Activated CD8-positive, alpha-beta memory T cell treated with anti-CD3 and anti-CD28 coated beads for 36 hours (primary cell): ENCODE measurements around the gene LARP4. TPM values are rescaled to one million over a fixed set of nuclear protein-coding genes. Genes with fewer than 3 reads are reported as not detected.
"Not testable (repeated sequence)": the region's sequence is repeated elsewhere in the genome, so short reads cannot be mapped to it uniquely, and the experiment has no call there.

Experiments
- CTCF ChIA-PET: fragments of 350-600 bp; sonication (Branson Sonifier 250); formaldehyde crosslinking; loops from one replicate; lab custom pipeline; 2021; ENCODE audit warnings: antibody characterized with exemption; lab: Charles Lee
- POLR2A ChIA-PET: fragments of 350-600 bp; sonication (Branson Sonifier 250); formaldehyde crosslinking; loops from one replicate; lab custom pipeline; 2021; ENCODE audit warnings: antibody characterized with exemption; lab: Charles Lee
- total RNA-seq, 2 experiments: library from RNA; stranded (reverse); gene quantifications; one replicate each; pipeline ENCODE4 v1.2.3, GENCODE V29; 2021

LARP4 gene
- total RNA-seq, 2 experiments from 2014 or later: 107 to 114 TPM

DNA sequence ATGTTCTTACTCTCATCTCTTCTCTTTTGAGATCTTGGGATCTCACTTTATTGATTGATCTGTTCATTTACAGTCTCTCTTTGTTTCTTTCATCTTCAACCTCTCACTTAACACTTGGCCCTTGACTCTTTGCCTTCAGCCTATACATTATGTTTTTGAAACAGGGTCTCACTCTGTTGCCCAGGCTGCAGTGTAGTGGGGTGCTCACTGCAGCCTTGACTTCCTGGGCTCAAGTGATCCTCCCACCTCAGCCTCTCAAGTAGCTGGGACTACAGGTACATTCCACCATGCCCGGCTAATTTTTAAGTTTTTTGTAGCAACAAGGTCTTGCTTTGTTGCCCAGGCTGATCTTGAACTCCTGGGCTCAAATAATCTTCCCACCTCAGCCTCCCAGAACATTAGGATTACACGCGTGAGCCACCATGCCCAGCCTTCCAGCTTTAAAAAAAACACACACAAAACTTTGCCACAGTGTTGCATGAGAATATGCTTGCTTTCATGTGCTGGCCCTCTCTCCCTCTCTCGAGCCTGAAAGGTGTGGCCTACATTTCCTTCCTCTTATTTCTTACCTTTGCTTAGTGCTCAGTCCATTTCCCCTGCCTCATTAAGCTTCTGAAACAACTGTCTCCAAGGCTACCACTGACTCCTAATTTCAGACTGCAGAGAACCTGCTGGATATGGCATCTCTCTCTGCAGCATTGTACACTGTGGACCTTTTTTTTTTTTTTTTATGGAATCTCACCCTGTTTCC is 114.0 kb downstream of the LARP4 start:
- CTCF ChIA-PET: interaction anchor here (0.7 to 1.2 kb wide), 2 partner anchors 10 to 37 kb away, joined by 3 to 4 read pairs; partner anchors contain the start of gene DIP2B
- POLR2A ChIA-PET: no interaction called here

DNA sequence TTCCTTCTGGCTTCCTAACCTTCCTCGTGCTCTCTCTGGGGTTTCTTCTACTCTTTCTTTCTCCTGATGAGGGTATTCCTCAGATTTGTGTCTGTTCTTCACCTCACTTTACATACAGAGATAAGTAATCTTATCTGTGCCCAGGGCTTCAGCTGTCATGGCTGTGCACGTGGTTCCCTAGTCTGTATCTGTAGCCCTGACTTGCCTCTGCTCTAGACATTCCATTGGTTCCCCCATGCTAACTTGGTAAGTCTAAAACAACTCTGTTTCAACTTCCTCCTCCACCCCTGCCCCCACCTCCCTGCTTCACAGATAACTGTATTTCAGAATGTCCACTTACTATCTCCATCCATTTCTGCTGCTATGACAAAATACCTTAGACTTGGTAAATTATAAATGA is 114.9 kb downstream of the LARP4 start:
- CTCF ChIA-PET: interaction anchor here (0.7 kb wide), 1 partner anchor 36 kb away, joined by 3 read pairs; no protein-coding TSS in a partner anchor
- POLR2A ChIA-PET: interaction anchor here (0.6 kb wide), 1 partner anchor 69 kb away, joined by 3 read pairs; no protein-coding TSS in a partner anchor

DNA sequence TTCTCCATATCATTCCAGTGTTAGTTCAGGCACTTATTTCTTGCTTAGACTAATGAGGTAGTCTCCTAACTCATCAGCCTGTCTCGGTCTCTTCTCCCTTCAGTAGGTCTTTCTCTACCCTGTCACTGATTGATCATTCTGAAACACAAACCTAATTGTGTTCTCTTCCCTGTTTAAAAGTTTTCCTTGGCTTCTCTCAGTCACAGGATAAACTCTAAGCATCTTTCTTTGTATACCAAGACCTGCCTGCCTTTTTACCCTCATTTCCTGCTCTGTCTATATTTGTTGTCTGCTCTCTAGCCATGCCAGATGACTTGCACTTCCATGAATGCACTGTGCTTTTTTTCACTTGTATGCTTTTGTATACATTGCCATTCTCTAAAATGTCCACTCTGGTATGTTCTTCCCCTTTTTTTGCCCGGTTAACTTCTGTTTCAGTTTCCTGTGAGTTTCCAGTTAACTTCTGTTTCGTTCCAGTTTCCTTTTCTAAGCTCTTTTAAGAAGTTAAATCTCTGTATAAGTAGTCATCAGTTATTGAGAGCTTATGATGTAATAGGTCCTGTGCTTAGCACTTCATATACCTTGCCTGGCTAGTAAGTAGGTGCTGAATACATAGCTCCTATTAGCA is 116.8 kb downstream of the LARP4 start:
- ChIA-PET CTCF (no interaction called here), POLR2A (interaction anchor here (1.5 kb wide), 1 partner anchor 14 kb away, joined by 5 read pairs; no protein-coding TSS in a partner anchor)

DNA sequence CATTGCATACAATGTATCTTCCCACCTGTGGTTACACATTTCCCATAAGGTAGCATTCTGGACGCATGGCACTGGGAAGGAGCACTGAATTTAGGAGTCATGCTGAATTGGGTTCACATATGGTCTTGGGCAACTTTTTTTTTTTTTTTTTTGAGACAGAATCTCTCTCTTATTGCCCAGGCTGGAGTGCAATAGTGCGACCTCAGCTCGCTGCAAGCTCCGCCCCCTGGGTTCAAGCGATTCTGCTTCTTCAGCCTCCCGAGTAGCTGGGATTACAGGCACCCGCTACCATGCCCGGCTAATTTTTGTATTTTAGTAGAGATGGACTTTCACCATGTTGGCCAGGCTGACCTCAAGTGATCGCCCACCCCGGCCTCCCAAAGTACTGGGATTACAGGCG is 117.4 kb downstream of the LARP4 start:
- ChIA-PET POLR2A (interaction anchor here (0.6 to 1.5 kb wide), 2 partner anchors 14 to 728 kb away, joined by 4 to 5 read pairs; no protein-coding TSS in a partner anchor), CTCF (interaction anchor here (0.7 kb wide), 1 partner anchor 21 kb away, joined by 3 read pairs; no protein-coding TSS in a partner anchor)

DNA sequence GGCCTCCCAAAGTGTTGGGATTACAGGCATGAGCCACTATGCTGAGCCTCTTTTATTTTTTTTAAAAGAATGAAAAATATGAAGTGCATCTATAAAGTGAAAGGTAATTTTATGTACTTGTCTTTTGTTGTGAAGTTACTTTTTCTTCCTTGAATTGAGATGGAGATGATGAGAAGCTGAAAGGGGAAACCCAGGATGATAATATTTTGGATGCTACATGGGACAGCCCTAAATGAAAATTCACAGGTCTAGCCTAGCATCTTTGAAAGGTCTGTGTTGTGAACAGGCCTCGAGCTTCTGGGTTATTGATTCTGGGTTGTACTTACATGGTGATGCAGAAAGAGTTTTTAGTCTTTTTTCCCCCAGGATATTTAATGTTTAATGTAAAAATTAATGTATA is 118.7 kb downstream of the LARP4 start:
- ChIA-PET POLR2A (no interaction called here), CTCF (interaction anchor here (0.6 to 1.1 kb wide), 2 partner anchors 14 to 633 kb away, joined by 3 read pairs; partner anchors contain the start of gene DIP2B)

DNA sequence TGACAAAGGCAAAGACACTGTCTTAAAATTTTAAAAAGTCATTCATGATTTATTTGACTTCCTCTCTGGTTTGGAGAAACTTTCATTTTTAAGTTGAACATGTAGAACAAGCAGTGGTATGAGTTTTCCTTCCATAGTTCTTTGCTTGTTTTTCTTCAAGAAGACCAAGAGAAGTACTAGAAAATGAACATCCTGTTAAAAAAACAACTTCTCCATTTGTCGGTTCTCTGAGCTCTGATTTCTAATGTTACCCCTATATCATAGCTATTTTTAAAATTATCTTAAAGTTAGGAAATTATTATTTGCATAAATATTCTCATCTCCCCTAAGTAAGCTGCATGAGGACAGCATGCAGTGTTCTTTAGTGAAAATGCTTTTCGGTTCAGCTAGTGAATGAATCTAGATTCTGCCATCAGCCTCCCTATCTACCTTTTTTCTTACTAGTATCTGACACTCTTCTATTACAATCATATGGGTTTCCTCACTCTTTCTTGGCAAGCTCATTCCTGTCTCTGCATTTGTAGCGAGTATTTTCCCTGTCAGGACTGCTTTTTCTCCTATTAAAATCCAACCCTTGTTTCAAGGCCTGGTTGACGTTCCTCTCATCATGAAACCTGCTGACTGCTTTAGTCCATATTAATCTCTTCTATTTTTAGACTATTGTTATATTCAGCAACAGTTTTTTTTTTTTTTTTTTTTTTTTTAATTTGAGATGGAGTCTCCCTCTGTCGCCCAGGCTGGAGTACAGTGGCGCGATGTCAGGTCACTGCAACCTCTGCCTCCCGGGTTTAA is 119.9 kb downstream of the LARP4 start:
- POLR2A ChIA-PET: interaction anchor here (0.6 to 0.7 kb wide), 2 partner anchors 24 to 46 kb away, joined by 3 to 5 read pairs; no protein-coding TSS in a partner anchor

DNA sequence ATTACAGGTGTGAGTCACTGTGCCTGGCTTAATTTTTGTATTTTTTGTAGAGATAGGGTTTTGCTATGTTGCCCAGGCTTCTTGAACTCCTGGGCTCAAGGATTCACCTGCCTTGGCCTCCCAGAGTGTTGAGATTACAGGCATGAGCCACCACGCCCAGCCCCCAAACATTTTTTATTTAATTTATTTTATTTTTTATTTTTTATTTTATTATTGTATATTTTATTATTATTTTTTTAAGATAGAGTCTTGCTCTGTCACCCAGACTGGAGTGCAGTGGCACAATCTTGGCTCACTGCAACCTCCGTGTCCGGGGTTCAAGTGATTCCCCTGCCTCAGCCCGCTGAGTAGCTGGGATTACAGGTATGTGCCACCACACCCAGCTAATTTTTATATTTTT is 121.1 kb downstream of the LARP4 start:
- POLR2A ChIA-PET: not testable (repeated sequence)
- CTCF ChIA-PET: interaction anchor here (0.9 kb wide), 1 partner anchor 17 kb away, joined by 3 read pairs; the partner anchor contains the start of gene DIP2B

More for the DNA sequence above, 119.9 kb downstream of the LARP4 start:
- CTCF ChIA-PET: interaction anchor here (0.7 kb wide), 2 partner anchors 56 to 407 kb away, joined by 3 to 4 read pairs; no protein-coding TSS in a partner anchor

DNA sequence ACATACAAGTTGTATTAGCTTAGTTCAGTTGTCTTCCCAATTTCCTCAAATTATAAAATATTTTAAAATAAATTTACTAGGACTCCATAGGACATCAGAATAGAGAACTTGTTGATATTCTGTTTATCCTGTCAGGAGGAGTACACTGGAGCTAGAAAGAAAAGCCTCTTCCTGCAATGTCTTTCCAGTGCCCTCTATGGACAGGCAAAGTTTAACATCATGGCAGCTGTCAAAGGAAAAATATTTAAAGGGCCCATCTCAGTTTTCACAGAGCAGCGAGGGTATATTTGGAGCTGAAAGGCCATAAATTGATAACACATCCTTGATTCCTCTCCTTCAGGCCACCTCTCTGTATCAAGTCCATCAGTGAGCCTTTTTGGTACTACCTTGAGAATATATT is 123.1 kb downstream of the LARP4 start:
- POLR2A ChIA-PET: no interaction called here
- CTCF ChIA-PET: interaction anchor here (0.6 to 1.2 kb wide), 2 partner anchors 115 to 553 kb away, joined by 3 to 5 read pairs; no protein-coding TSS in a partner anchor

DNA sequence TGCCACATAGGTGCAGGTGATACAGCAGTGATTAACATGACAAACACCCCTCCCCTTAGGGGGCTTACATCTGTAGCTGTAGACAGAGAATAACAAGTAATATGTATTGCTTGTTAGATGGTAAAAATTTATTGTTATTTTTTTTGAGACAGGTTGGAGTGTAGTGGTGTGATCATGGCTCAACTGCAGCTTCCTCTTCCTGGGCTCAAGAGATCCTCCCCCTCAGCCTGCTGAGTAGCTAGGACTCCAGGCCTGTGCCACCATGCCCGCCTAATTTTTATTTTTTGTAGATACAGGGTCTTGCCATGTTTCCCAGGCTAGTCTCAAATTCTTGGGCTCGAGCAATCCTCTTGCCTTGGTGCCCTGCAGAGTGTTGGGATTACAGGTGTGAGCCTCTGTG is 123.9 kb downstream of the LARP4 start:
- CTCF ChIA-PET: interaction anchor here (0.7 to 1.2 kb wide), 2 partner anchors 31 to 114 kb away, joined by 3 to 4 read pairs; no protein-coding TSS in a partner anchor
- POLR2A ChIA-PET: interaction anchor here (0.7 kb wide), 1 partner anchor 659 kb away, joined by 5 read pairs; no protein-coding TSS in a partner anchor

DNA sequence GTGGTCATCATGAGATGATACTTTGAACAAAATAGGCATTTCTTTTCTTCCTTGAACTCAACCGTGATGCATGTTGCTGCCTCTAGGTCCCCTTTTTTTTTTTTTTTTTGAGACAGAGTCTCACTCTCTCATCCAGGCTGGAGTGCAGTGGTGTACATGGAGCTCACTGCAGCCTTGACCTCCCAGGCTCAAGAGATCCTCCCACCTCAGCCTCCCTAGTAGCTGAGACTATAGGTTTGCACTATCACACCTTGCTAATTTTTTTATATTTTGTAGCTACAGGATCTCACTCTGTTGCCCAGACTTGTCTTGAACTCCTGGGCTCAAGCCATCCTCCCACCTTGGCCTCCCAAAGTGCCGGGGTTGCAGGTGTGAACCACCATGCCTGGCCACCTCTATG is 124.7 kb downstream of the LARP4 start:
- POLR2A ChIA-PET: interaction anchor here (0.6 kb wide), 1 partner anchor 39 kb away, joined by 3 read pairs; no protein-coding TSS in a partner anchor
- CTCF ChIA-PET: interaction anchor here (0.7 kb wide), 2 partner anchors 20 to 31 kb away, joined by 3 to 4 read pairs; no protein-coding TSS in a partner anchor

DNA sequence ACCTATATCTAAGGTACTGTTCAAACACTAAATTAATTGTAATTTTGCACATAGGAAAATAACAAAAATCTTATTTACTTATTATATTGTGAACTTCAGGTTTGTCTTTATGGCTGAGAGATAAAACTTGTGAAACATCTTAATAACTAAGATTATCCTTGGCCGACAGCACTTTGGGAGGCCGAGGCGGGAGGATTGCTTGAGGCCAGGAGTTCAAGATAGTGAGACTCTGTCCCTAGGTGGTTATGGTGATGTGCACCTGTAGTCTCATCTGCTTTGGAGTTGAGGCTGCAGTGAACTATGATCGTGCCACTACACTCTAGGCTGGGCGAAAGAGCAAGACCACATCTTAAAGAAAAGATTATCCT is 126.7 kb downstream of the LARP4 start:
- CTCF ChIA-PET: no interaction called here

DNA sequence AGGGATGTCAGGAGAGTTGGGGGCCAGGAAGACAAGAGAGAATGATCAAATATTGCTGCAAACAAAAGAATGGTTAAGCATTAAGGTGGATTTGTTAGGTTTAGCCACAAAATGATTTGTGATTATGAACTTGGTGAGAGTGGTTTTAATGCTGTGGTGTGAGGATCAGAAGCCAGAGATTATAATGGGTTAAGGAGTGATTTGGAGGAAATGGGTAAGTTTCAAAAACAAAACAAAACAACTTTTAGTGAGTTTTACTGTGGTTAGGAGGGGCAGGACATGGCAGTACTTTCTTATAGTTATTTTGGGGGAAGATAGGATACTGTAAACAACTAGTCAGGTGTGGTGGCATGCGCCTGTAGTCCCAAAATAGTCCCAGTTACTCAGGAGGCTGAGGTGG is 128.1 kb downstream of the LARP4 start:
- POLR2A ChIA-PET: no interaction called here
- CTCF ChIA-PET: no interaction called here

More for the DNA sequence above, 126.7 kb downstream of the LARP4 start:
- POLR2A ChIA-PET: no interaction called here

DNA sequence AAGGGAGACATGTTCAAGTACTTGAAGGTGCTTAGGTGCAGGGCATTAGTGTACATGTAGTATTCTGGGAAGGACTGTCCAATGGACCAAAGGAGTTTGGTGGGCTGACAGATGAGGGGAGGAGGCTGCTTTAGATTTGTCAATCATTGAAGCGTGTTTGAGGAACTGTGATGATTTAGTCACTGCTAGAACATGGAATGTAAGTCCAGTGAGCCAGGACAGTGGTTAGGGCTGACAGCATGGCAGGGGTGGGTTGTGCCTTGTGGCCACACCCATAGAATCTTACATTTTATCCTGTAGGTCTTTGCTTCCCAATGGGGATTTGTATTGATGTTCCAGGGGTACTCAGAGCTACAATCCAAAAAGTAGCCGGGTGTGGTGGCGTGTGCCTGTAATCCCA is 128.7 kb downstream of the LARP4 start:
- POLR2A ChIA-PET: no interaction called here
- CTCF ChIA-PET: no interaction called here

Other genes starting within 250 kb of the LARP4 start
- 10 to 100 TPM; 52.8 to 56.1 TPM for gene CERS5, start 233.5 kb upstream of the LARP4 start, total RNA-seq
- 10 to 100 TPM; 83.0 to 85.4 TPM for gene LIMA1, start 117.4 kb upstream of the LARP4 start, total RNA-seq
- gene FAM186A, start 4.3 kb upstream of the LARP4 start, total RNA-seq: not detected
- gene DIP2B, start 104.1 kb downstream of the LARP4 start, total RNA-seq: 10 to 100 TPM; 21.7 to 22.2 TPM